K562 (cell line): ENCODE data around the gene SCMH1. TPM values are rescaled to one million over a fixed set of nuclear protein-coding genes. Genes with fewer than 3 reads are reported as not detected.

Experiments
- CREM ChIP-seq: IDR thresholded peaks from 2 replicates; pipeline ENCODE4 v1.6.1; 2014; ENCODE audit warnings: antibody characterized with exemption, low read depth
- EP400 ChIP-seq: fragments of 450-650 bp; IDR thresholded peaks from 2 replicates; pipeline ENCODE4 v1.6.1; 2017; ENCODE audit warnings: antibody characterized with exemption, mild to moderate bottlenecking, moderate library complexity
- FOSL1 ChIP-seq: fragments of 200-800 bp; sonication (Bioruptor generic); conservative IDR thresholded peaks from 2 replicates; pipeline ENCODE4 v1.6.1; 2016; ENCODE audit warnings: missing genetic modification characterization, missing compliant biosample characterization
- GTF2F1 ChIP-seq: IDR thresholded peaks from 2 replicates; pipeline ENCODE4 v1.6.1; 2011; ENCODE audit warnings: low read depth, low read length, improper control_type of control experiment
- HDAC1 ChIP-seq, 2 experiments: fragments of 450-650 bp; IDR thresholded peaks; 2 replicates each; pipeline ENCODE4 v1.6.1; 2016 to 2017; ENCODE audit warnings: inconsistent platforms in 1 of 2, mild to moderate bottlenecking in 1 of 2, moderate library complexity in 1 of 2
- JUND ChIP-seq, 2 experiments: IDR thresholded peaks; 2 replicates in 1 of 2; 3 replicates in 1 of 2; pipeline ENCODE4 v1.6.1; 2011; ENCODE audit warnings: borderline replicate concordance in 2 of 2, low read depth in 2 of 2, low read length in 2 of 2, improper control_type of control experiment in 1 of 2, missing biosample characterization in 1 of 2, missing genetic modification characterization in 1 of 2, missing genetic modification reagents in 1 of 2
- LCOR ChIP-seq: sonication (generic); formaldehyde crosslinking; IDR thresholded peaks from 2 replicates; pipeline ENCODE4 v1.8.0; 2022; ENCODE audit warnings: mild to moderate bottlenecking, missing genetic modification reagents
- MAZ ChIP-seq, 2 experiments: fragments of 450-650 bp in 1 of 2; sonication (generic) in 1 of 2; formaldehyde crosslinking; IDR thresholded peaks in 1 of 2; conservative IDR thresholded peaks in 1 of 2; 2 replicates each; pipeline versions ENCODE4 v1.4.0 to v1.5.0; 2020; ENCODE audit warnings: mild to moderate bottlenecking in 1 of 2, missing genetic modification reagents in 1 of 2
- MEIS2 ChIP-seq: fragments of 450-650 bp; IDR thresholded peaks from 2 replicates; pipeline ENCODE4 v1.6.1; 2014; ENCODE audit warnings: mild to moderate bottlenecking; ENCODE audit not compliant: partially characterized antibody
- NFIC ChIP-seq: fragments of 450-650 bp; IDR thresholded peaks from 2 replicates; pipeline ENCODE4 v1.6.1; 2017; ENCODE audit warnings: mild to moderate bottlenecking, inconsistent platforms
- PREB ChIP-seq: sonication (generic); formaldehyde crosslinking; IDR thresholded peaks from 2 replicates; pipeline ENCODE4 v1.8.1; 2023; ENCODE audit warnings: mild to moderate bottlenecking, missing genetic modification reagents
- RBBP5 ChIP-seq: fragments of 200-600 bp; sonication (generic); IDR thresholded peaks from 2 replicates; pipeline ENCODE4 v1.6.1; 2012; ENCODE audit warnings: borderline replicate concordance, mild to moderate bottlenecking, low read length, control low read depth, inconsistent platforms; ENCODE audit not compliant: insufficient read depth, poor library complexity, severe bottlenecking
- SMARCC2 ChIP-seq: fragments of 450-650 bp; IDR thresholded peaks from 2 replicates; pipeline ENCODE4 v1.6.1; 2017; ENCODE audit warnings: antibody characterized with exemption, moderate library complexity, mild to moderate bottlenecking, low read depth
- ZEB2 ChIP-seq: fragments of 450-650 bp; IDR thresholded peaks from 2 replicates; pipeline ENCODE4 v1.6.1; 2016
- ZNF24 ChIP-seq: fragments of 450-650 bp; IDR thresholded peaks from 2 replicates; pipeline ENCODE4 v1.6.1; 2016
- ZNF318 ChIP-seq, 2 experiments: fragments of 450-650 bp; IDR thresholded peaks; 2 replicates each; pipeline ENCODE4 v1.6.1; 2016; ENCODE audit warnings: mild to moderate bottlenecking in 2 of 2, borderline replicate concordance in 1 of 2, low read depth in 1 of 2, moderate library complexity in 1 of 2
- polyA plus RNA-seq, 8 experiments: library from polyadenylated mRNA; depleted of rRNA in 4 of 8; stranded (reverse) in 5 of 8; unstranded in 3 of 8; fragments of >200 nt; fragmentation: Nextera tagmentation in 2 of 8; fragmentation: Illumina TruSeq in 1 of 8; extraction: Ambion mirVana in 2 of 8; extraction: Trizol in 1 of 8; gene quantifications; 2 replicates each; pipeline versions ENCODE4 v1.2.1 to v1.2.3, GENCODE V29; 2011 to 2014; ENCODE audit warnings: inconsistent platforms in 1 of 8, missing spikeins in 1 of 8
- total RNA-seq, 7 experiments: library from RNA; depleted of rRNA in 6 of 7; stranded (reverse); fragments of >200 nt in 6 of 7; fragmentation: Illumina TruSeq in 2 of 7; extraction: Trizol in 2 of 7; gene quantifications; 2 replicates each; pipeline versions ENCODE4 v1.2.1 to v1.2.3, GENCODE V29; 2011 to 2021; ENCODE audit warnings: low replicate concordance in 1 of 7

Gene SCMH1
- total and polyA plus RNA-seq, 9 of the 15 experiments (the other 6 are each of a cell fraction or from before 2014, with no cell fraction given) = 8.5 to 37.0 (median 26.8) TPM

- TF ChIP-seq MAZ (CRISPR knock-in tag; conservative IDR thresholded peaks at IDR 0.05 in 1 of 2, IDR thresholded peaks at IDR 0.05 in 1 of 2) (peak in 1 of 2 experiments; percentile 11; a peak in 1 of 4 replicates), ZEB2 (peak; percentile 96), GTF2F1 (0 out of 2 replicates have a peak, but pooled peaks have one; percentile 20), RBBP5 (peak; percentile 28), EP400 (peak; percentile 27; the same call in 1 of the 2 replicates), JUND (IDR thresholded peaks at IDR 0.05; ENCODE audit: borderline replicate concordance, low read depth, low read length) (peak; percentile 99), JUND (tag; IDR thresholded peaks at IDR 0.05; ENCODE audit: borderline replicate concordance, low read depth, low read length) (peak; percentile 99; the same call in 2 of the 3 replicates), ZNF24 (peak; percentile 8), MEIS2 (peak; percentile 5), NFIC (peak; percentile 40; the same call in 1 of the 2 replicates), HDAC1 (IDR thresholded peaks at IDR 0.05) (peak in 1 of 2 experiments; percentile 60; a peak in 2 of 4 replicates), SMARCC2 (peak; percentile 91), FOSL1 (tag) (peak; percentile 99), PREB (no peak), ZNF318 (IDR thresholded peaks at IDR 0.05; ENCODE audit: borderline replicate concordance in 1 of 2, low read depth in 1 of 2) (0 out of 4 replicates have a peak, but pooled peaks of 1 of the 2 experiments have one; percentile 57), LCOR (CRISPR knock-in tag) (peak; percentile 90), CREM (peak; percentile 5; the same call in 1 of the 2 replicates)
These were observed 132.6 kb downstream of the SCMH1 start (continued) for GRCh38 chr1:41109310-41110197.
